NCI-H1436 (cell line): ENCODE measurements around the gene PRF1.

Source experiments
- DNase-seq: peaks from one replicate; lab custom pipeline; 2025; lab: John Stamatoyannopoulos, UW

Gene PRF1

DNA sequence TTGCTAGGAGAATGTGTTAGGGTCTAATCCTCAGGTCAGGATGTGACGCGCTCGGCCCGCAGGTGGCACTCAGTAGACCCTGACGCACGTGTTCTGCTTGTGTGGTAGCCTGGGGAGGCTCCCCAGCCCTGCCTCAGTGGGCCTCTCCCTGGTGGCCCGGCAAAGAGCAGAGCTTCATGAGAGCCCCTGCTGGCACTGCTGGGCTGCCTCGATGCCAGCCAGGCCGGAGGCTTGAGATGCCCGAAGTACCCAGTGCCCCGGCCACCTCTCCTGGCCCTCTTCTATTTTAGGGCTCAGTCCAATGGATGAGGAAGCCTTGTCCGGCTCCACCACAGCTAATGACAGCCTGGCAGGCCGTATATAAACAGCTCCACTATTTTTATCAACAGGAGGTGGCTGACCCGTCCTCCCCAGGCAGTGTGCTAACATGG is 42.0 kb downstream of the PRF1 start:
- DNase-seq = no peak

DNA sequence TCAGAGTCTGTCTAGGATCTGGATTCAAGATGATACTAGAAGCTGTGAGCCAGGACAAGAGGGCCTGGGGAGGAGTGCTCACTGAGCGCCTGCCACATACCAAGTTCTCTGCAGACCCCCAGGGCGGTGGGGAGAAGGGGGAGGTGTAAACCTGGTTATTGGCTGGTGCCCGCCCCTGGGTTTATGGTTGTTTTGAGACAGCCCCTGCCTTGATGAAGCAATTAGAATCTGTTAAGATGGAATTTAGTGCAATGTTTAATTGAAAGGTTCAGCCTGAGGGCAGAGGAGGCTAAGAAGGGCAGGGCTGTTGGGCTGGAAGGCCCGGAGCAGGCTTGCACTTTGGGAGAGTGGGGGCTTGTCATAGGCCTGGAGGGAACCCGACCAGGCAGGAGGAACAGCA is 42.7 kb downstream of the PRF1 start:
- DNase-seq = no peak

DNA sequence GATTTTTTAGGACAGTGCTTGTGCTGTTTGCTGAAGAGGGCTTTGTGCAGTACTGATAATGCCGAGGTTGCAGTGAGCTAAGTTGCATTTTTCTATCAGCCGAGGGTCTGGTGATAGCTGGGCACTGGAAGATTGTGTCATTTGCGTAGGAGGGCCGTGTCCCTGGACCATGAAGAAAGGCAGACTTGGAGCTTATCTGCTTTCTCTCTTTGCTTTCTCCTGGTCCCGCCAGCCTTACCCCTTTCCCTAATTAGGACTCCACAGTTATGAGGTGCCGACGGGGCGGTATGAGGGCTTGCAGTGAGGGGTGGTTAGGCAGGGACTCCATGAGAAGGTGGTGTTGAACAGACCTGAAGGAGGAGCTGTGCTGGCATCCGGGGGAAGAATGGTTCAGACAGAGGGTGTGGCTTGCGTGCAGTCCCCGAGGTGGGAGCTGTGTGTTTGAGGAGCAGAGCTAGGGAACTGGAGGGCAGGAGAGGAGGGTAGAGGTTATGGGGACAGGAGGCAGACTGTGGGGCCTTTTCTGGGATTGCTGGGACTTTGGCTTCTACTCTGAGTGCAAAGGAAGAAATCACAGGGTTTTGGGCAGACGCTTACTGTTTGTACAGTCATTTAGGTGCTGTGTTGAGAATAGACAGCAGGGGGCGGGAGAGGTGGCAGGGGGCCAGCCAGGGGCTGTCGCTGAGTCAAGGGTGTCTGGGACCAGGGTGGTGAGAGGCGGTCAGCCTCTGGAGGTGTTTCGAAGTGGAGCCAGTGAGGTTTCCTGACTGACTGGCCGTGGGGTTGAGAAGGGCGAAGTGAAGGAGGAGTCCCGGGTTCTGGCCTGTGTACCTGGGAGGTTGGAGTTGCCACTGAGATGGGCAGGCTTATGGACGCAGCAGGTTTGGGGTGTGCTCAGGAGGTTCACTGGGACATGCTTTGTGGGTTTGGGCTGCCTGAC is 43.4 kb downstream of the PRF1 start:
- DNase-seq = no peak

DNA sequence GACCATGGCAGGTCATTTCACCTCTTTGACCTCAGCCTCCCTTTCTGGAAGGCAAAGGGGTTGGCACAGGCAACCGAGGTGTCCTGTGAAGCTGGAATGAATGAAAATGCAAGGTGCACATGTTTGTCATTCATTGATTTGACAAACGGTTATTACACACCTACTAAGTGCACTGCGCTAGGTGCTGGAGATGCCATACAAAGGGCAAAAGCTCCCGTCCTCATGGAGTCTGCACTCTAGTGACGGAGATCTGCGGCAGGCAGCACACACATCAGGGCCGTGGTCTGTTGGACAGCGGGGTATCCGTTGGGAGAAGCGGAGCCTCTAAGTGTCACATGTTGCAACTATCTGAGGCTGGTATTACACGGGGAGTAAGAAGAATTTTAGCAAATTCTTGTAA is 44.2 kb downstream of the PRF1 start:
- no peak for DNase-seq

DNA sequence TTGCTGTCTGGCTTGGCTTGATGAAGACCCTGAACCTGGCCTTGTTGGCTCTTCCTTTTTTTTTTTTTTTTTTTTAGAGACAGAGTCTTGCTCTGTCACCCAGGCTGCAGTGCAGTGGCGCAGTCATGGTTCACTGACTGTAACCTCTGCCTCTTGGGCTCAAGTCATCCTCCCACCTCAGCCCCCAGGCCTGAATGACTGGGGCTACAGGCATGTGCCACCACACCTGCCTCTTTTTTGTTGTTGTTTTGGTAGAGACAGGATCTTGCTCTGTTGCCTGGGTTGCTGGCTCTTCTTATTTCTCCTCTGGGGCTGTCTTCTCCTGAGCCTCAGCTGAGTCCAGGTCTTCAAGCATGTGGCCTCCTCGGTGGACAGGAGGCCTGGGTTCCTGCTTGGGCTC is 44.7 kb downstream of the PRF1 start:
- no peak for DNase-seq

DNA sequence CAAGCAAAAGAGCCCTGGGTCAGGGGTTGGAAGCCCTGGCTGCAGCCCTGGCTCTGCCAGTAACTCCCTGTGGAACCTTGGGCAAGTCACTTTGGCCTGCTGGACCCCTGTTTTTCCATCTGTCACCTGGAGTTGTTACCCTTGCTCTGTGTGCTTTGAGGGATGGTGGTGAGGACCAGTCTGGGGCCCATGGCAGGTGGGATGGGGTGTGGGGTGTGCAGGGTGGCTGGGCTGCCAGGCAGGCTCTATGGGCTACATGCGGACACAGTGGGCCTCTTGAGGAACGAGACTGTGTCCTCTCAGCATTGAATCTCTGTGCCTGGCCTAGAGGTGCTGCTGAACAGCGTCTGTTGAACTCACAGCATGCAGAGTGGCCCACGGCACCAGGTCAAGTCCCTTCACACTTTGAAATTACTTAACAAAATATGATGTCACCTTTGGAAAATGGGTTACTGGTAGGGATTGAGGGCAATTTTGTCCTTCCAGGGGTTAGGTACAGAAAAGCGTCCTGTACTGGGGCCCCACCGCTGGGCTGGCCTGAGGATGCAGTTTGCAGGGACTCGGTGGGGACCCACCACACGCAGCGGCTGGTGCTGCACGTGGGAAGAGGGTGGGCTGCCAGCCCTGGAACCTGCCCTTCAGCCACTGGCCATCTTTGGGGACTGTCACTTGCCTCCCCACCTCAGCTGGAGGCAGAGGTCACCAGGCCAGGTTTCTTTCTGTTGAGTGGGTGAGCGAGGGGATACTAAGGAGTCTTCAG is 45.3 kb downstream of the PRF1 start:
- DNase-seq = no peak

DNA sequence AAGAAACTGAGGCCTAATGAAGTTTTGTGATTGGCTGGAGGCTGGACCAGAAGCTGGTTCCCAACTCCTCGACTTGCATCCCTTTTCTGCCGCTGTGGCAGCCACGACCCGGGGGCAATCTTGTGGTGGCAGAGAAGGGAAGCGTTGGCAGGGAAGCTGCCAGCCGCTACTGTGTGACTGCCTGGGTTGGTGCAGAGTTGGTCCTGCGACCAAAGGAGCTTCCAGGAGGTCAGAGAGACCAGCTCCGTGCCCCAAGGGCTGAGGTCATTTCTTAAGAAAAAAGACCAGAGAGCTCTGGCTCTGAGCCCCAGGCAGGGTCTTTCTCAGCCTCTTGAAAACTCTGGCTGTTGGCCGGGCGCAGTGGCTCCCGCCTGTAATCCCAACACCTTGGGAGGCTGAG is 47.2 kb downstream of the PRF1 start:
- DNase-seq = no peak

DNA sequence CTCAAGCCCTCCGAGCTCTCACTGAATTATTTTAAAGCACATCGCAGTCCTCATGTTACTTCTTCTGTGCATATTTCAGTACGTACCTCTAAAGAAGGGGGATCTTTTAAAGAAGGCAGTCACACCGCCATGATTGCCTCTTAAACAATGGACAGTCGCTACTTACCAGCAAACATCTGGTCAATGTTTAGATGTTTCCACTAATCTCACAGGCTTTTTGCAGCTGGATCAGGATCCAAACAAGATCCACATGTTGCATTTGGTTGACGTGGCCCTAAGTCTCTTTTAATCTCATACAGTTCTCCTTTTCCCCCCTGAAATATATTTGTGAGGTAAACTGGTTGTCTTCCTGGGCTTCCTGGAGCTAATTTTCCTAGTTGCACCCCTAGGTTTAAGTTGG is 50.0 kb downstream of the PRF1 start:
- DNase-seq = no peak

DNA sequence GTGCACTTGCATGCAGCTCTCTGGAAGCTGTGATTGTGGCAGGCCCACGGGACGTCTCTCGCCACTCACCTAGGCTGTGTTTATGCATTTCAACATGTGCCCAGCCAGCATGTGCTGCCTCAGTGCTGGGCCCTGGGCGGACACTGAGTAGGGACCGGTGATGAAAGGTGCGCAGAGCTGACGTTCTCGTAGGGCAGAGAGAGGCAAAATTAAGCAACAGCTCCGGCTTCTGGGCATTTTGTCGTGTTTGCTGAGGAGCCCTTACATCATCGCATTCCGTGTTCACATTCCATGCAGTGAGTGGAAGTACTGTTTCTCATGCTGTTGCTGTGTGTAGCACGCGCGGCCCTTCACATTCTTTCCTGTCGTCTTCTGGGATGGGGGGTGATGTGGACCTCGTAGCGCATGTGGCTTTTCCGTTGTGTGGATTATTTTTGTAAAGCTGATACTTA is 50.5 kb downstream of the PRF1 start:
- no peak for DNase-seq

DNA sequence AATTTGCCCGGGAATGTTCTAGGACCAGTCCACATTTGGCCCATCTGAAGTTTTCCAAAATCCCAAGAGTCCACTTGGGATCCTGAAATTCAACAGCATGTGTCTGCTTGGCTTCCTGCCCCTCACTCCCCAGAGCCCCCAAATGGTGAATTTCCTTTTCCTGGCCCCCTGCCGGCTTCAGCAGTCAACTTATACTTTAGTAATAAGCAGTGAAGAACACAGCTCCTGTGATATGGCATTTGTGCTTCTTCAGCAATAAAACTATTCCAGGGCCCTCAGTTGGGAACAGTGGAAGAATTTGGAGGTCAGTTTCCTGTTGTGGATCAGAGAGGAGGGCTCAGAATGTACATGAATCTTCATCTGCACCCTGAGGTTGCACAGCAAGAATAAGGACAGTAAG is 51.1 kb downstream of the PRF1 start:
- no peak for DNase-seq

DNA sequence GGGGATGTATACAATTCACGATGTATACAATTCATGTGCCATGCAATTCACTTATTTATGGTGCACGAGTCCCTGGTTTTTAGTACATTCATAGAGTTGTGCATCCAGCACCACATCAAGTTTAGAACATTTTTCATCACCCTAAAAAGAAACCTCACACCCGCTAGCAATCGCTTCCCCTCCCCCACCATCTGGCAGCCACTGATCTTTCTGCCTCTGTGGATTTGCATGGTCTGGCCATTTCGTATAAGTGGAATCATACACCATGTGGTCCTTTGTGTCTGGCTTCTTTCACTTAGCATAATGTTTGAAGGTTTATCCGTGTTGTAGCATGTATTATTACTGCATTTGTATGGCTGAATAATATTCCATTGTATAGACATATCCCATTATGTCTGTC is 52.1 kb downstream of the PRF1 start:
- DNase-seq = no peak

DNA sequence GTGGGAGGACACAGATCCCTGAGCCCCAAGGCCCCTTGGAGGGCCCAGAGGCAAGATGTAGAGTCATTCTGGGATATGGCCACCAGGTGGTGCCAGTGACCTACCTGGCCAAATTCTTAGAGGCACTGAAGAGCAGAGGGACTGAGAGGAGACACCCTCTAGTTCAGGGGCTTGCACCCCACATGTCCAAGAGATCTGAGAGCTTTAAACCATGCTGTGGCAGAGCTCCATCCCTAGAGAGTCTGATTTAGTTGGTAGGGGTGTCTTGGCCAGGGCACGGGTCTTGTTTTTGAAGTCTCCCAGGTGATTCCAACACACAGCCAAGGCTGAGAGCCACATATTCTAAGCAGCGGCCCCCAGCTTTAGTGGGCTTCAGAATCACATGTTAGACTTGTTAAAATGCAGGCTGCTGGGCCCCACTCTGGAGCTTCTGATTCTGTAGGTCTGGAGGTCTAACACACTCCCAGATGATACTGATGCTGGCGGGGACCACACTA is 52.5 kb downstream of the PRF1 start:
- peak; percentile 56 for DNase-seq

DNA sequence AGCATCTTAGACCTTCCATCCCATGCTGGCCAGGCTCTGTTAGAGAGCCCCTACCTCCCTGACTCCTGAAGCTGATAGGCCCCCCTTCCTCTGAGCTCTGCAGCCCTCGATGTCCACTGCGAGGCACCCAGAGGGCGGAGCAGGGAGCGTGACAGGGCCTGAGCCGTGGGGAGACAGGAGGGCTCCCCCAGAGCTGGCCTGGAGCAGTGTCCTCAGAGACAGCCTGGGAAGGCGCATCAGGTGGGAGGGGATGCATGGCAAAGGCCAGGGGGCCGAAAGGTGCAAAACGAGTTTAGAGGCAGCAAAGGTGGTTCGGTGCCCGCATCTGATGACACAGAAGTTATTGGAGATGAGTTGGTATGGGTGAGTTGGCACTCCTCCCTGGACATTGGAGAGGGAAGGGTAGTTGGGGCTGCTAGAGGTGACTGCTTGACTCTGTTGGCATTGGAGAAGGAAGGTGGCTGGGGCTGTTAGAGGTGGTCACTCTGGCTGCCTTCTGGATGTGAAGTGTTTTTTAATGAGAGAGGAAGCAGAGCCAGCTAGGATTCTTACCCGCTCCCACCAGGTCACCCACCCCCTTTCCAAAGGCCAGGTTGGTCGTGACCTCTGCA is 53.1 kb downstream of the PRF1 start:
- no peak for DNase-seq
